ENCODE results near the gene SSH2.

- TF ChIP-seq ATF3 (IDR thresholded peaks at IDR 0.05) (no peak), CTCF (IDR thresholded peaks at IDR 0.05; ENCODE audit: low read depth, low read length, missing input control) (no peak), RAD21 (IDR thresholded peaks at IDR 0.05) (no peak)
These were observed 322.4 kb downstream of the SSH2 start for GRCh38 chr17:29607557-29608195.
